Neuronal stem cell (in vitro differentiated cells): Measurements from ENCODE around the gene FAM221B.

Experiments used
- DNase-seq: peaks from one replicate; pipeline ENCODE4 v3.0.0-alpha.2; 2013; ENCODE audit warnings: low spot score
- H2AFZ ChIP-seq: one replicate; pipeline ENCODE4 v1.6.1; 2013; ENCODE audit warnings: mild to moderate bottlenecking, low read length, inconsistent platforms
- H2AK5ac ChIP-seq: 2 replicates; pipeline ENCODE4 v1.6.1; 2013; ENCODE audit warnings: low read depth, mild to moderate bottlenecking, inconsistent platforms, low read length, moderate library complexity, mixed read lengths
- H2BK120ac ChIP-seq: 2 replicates; pipeline ENCODE4 v1.6.1; 2013; ENCODE audit warnings: low read depth, mild to moderate bottlenecking, inconsistent platforms, low read length, moderate library complexity, mixed read lengths
- H2BK12ac ChIP-seq: one replicate; pipeline ENCODE4 v1.6.1; 2013; ENCODE audit warnings: low read length, inconsistent platforms
- H2BK15ac ChIP-seq: 2 replicates; pipeline ENCODE4 v1.6.1; 2013; ENCODE audit warnings: mild to moderate bottlenecking, low read length, inconsistent platforms, mixed read lengths
- H2BK5ac ChIP-seq: one replicate; pipeline ENCODE4 v1.6.1; 2013; ENCODE audit warnings: inconsistent platforms, mild to moderate bottlenecking, low read length, moderate library complexity
- H3K14ac ChIP-seq: one replicate; pipeline ENCODE4 v1.6.1; 2013; ENCODE audit warnings: low read length, inconsistent platforms
- H3K18ac ChIP-seq: 2 replicates; pipeline ENCODE4 v1.6.1; 2013; ENCODE audit warnings: low read length, inconsistent platforms
- H3K23ac ChIP-seq: 2 replicates; pipeline ENCODE4 v1.6.1; 2013; ENCODE audit warnings: low read depth, mild to moderate bottlenecking, mixed read lengths, low read length, inconsistent platforms; ENCODE audit not compliant: poor library complexity
- H3K27ac ChIP-seq: replicated peaks from 3 replicates; pipeline ENCODE4 v1.5.1; 2013; ENCODE audit warnings: low read length, inconsistent platforms
- H3K27me3 ChIP-seq, 3 experiments: 2 replicates each; pipeline ENCODE4 v1.6.1; 2013; ENCODE audit warnings: low read length in 3 of 3, mild to moderate bottlenecking in 2 of 3, inconsistent platforms in 1 of 3, low read depth in 1 of 3, mixed read lengths in 1 of 3, moderate library complexity in 1 of 3; ENCODE audit not compliant: control insufficient read depth in 3 of 3, insufficient read depth in 3 of 3
- H3K36me3 ChIP-seq, 2 donors: replicated peaks in 1 of 2; 2 replicates each; pipeline ENCODE4 v1.6.1; 2013; ENCODE audit warnings: low read length in 2 of 2; ENCODE audit not compliant: control insufficient read depth in 2 of 2, insufficient read depth in 2 of 2
- H3K4ac ChIP-seq: 2 replicates; pipeline ENCODE4 v1.6.1; 2013; ENCODE audit warnings: inconsistent platforms, mild to moderate bottlenecking, low read length, moderate library complexity
- H3K4me1 ChIP-seq, 2 donors: 1 replicate in 1 of 2; 2 replicates in 1 of 2; pipeline ENCODE4 v1.6.1; 2013; ENCODE audit warnings: low read length in 2 of 2, low read depth in 1 of 2; ENCODE audit not compliant: control insufficient read depth in 2 of 2, insufficient read depth in 1 of 2
- H3K4me2 ChIP-seq: one replicate; pipeline ENCODE4 v1.6.1; 2013; ENCODE audit warnings: mild to moderate bottlenecking, low read length, inconsistent platforms; ENCODE audit not compliant: insufficient read depth, poor library complexity, severe bottlenecking
- H3K4me3 ChIP-seq, 2 donors: 2 replicates each; pipeline ENCODE4 v1.5.1; 2013; ENCODE audit warnings: low read length in 2 of 2, mild to moderate bottlenecking in 2 of 2, inconsistent platforms in 1 of 2, moderate library complexity in 1 of 2
- H3K79me1 ChIP-seq: one replicate; pipeline ENCODE4 v1.6.1; 2013; ENCODE audit warnings: low read depth, mild to moderate bottlenecking, inconsistent platforms, low read length, moderate library complexity
- H3K9ac ChIP-seq: one replicate; pipeline ENCODE4 v1.6.1; 2013; ENCODE audit warnings: mild to moderate bottlenecking, low read depth, low read length, inconsistent platforms; ENCODE audit not compliant: poor library complexity
- H3K9me3 ChIP-seq, 2 donors: replicated peaks in 1 of 2; 2 replicates each; pipeline versions ENCODE3 to v1.6.1; 2013; ENCODE audit warnings: low read length in 2 of 2, mild to moderate bottlenecking in 2 of 2, inconsistent platforms in 1 of 2, low read depth in 1 of 2, mixed read lengths in 1 of 2, moderate library complexity in 1 of 2; ENCODE audit not compliant: control insufficient read depth in 2 of 2, insufficient read depth in 1 of 2
- H4K8ac ChIP-seq: one replicate; pipeline ENCODE4 v1.6.1; 2013; ENCODE audit warnings: low read depth, mild to moderate bottlenecking, inconsistent platforms, low read length, moderate library complexity
- H4K91ac ChIP-seq: one replicate; pipeline ENCODE4 v1.6.1; 2013; ENCODE audit warnings: low read length, low read depth, mild to moderate bottlenecking, inconsistent platforms; ENCODE audit not compliant: poor library complexity
- WGBS, 2 donors: extraction: QIAGEN DNeasy Blood & Tissue Kit; methylation state at CpG; one replicate each; pipeline ENCODE4 v1.1.7; 2013; ENCODE audit warnings: missing lambda C conversion rate in 2 of 2, mixed read lengths in 1 of 2; ENCODE audit not compliant: insufficient read length in 2 of 2, insufficient replicate concordance in 1 of 2; ENCODE audit errors: extremely low coverage in 2 of 2; 5-methylcytosine and 5-hydroxymethylcytosine counted together

The FAM221B gene

GRCh38 chr9:35801328-35802128, 27.0 kb downstream of the FAM221B start:
- H3K36me3 ChIP-seq = peaks cover 0 to 27% of the 10 kb centered on the region in 2 donors
- H4K91ac ChIP-seq = no peak overlapping the region
- no peaks in the 10 kb centered on the region for H3K79me1 ChIP-seq
- H2BK120ac ChIP-seq = no peak overlapping the region
- no peaks in the 10 kb centered on the region for H3K4me1 ChIP-seq
- no peak overlapping the region for H2AFZ ChIP-seq
- no peak overlapping the region for H3K27ac ChIP-seq
- H3K18ac ChIP-seq = no peak overlapping the region
- no peaks in the 10 kb centered on the region for H3K9me3 ChIP-seq
- H2AK5ac ChIP-seq = no peak overlapping the region
- no peak overlapping the region for H3K4ac ChIP-seq
- H3K23ac ChIP-seq = no peak overlapping the region
- no peak overlapping the region for H2BK5ac ChIP-seq
- H2BK12ac ChIP-seq = no peak overlapping the region
- no peak overlapping the region for H3K14ac ChIP-seq
- DNase-seq = no peak
- H2BK15ac ChIP-seq = no peak overlapping the region
- WGBS, 2 donors = no CpG with 5 or more reads among the region's 13 CpGs
- H3K9ac ChIP-seq = no peak overlapping the region
- H4K8ac ChIP-seq = no peak overlapping the region
- H3K4me2 ChIP-seq = no peak overlapping the region
- peaks cover 0 to 62% (median 0%) of the 10 kb centered on the region in 3 experiments for H3K27me3 ChIP-seq
- H3K4me3 ChIP-seq = peak overlapping the region in 1 of 2 donors; percentile 15

GRCh38 chr9:35800530-35800929, 28.0 kb downstream of the FAM221B start:
- no peak overlapping the region for H2BK12ac ChIP-seq
- no CpG with 5 or more reads among the region's 7 CpGs for WGBS, 2 donors
- no peak overlapping the region for H3K18ac ChIP-seq
- no peak overlapping the region for H2BK5ac ChIP-seq
- no peak for DNase-seq
- peaks cover 0 to 19% of the 10 kb centered on the region in 2 donors for H3K36me3 ChIP-seq
- H3K4me3 ChIP-seq = no peak overlapping the region
- peak overlapping the region; percentile 5 for H3K23ac ChIP-seq
- no peak overlapping the region for H3K14ac ChIP-seq
- H4K91ac ChIP-seq = no peak overlapping the region
- peak overlapping the region; percentile 31 for H3K9ac ChIP-seq
- no peak overlapping the region for H2AK5ac ChIP-seq
- no peak overlapping the region for H2BK15ac ChIP-seq
- H3K27me3 ChIP-seq = peaks cover 0 to 59% (median 0%) of the 10 kb centered on the region in 3 experiments
- no peaks in the 10 kb centered on the region for H3K79me1 ChIP-seq
- H3K9me3 ChIP-seq = no peaks in the 10 kb centered on the region
- no peak overlapping the region for H2AFZ ChIP-seq
- no peak overlapping the region for H3K4me2 ChIP-seq
- no peak overlapping the region for H2BK120ac ChIP-seq
- no peak overlapping the region for H3K4ac ChIP-seq
- H3K27ac ChIP-seq = no peak overlapping the region
- no peaks in the 10 kb centered on the region for H3K4me1 ChIP-seq
- no peak overlapping the region for H4K8ac ChIP-seq

- Histone ChIP-seq H3K9me3 (no peaks in the 10 kb centered on the region), H3K14ac (no peak overlapping the region), H2AK5ac (no peak overlapping the region), H2AFZ (no peak overlapping the region), H2BK12ac (no peak overlapping the region), H3K36me3 (peaks cover 0 to 16% of the 10 kb centered on the region in 2 donors), H3K4ac (no peak overlapping the region), H2BK120ac (no peak overlapping the region), H3K4me3 (no peak overlapping the region), H4K8ac (no peak overlapping the region), H3K27ac (no peak overlapping the region), H3K4me1 (no peaks in the 10 kb centered on the region), H3K27me3 (peaks cover 0 to 51% (median 0%) of the 10 kb centered on the region in 3 experiments), H3K4me2 (no peak overlapping the region), H4K91ac (no peak overlapping the region), H3K9ac (no peak overlapping the region), H3K79me1 (no peaks in the 10 kb centered on the region), H3K18ac (no peak overlapping the region), H3K23ac (no peak overlapping the region), H2BK5ac (no peak overlapping the region), H2BK15ac (no peak overlapping the region)
- no CpG with 5 or more reads among the region's 4 CpGs for WGBS, 2 donors
- DNase-seq = no peak
These were observed 29.7 kb downstream of the FAM221B start for GRCh38 chr9:35798658-35799374.
